Measurements from ENCODE around the gene LIMS2.

LIMS2 gene

DNA sequence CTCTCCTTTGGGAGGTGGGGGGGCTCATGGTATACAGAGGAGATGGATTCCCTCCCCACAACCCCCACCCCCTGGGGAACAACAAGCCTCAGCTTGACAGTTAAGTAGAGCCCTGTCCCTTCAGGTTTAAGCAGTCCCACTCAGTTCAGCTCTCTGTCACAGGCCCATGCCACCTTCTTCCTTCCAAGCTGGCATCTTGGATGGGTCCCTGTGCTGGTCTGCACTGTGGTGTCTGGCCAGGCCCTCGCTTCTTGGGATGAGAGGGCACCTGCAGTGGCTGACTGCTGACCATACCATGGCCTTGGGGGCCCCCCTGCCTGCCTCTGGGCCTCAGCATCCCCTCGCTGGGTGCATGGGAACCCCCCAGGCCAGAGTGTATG lies 49.8 kb downstream of the LIMS2 start:
- TF ChIP-seq CTCF (conservative IDR thresholded peaks at IDR 0.05) (no peak), ZFX (IDR thresholded peaks at IDR 0.05) (no peak)
- no peak overlapping the region for H3K27ac ChIP-seq

GRCh38 chr2:127624756-127625571 lies 50.4 kb downstream of the LIMS2 start:
- TF ChIP-seq ZFX (IDR thresholded peaks at IDR 0.05) = no peak
- no peak for TF ChIP-seq CTCF (conservative IDR thresholded peaks at IDR 0.05)
- no peak overlapping the region for H3K27ac ChIP-seq

GRCh38 chr2:127624320-127624755 lies 51.0 kb downstream of the LIMS2 start:
- no peak for TF ChIP-seq ZFX (IDR thresholded peaks at IDR 0.05)
- TF ChIP-seq CTCF (conservative IDR thresholded peaks at IDR 0.05) = no peak
- H3K27ac ChIP-seq = no peak overlapping the region

- TF ChIP-seq CTCF (conservative IDR thresholded peaks at IDR 0.05) (no peak), ZFX (IDR thresholded peaks at IDR 0.05) (no peak)
- H3K27ac ChIP-seq = no peak overlapping the region
Observed at GRCh38 chr2:127623388-127624319, 51.7 kb downstream of the LIMS2 start.

DNA sequence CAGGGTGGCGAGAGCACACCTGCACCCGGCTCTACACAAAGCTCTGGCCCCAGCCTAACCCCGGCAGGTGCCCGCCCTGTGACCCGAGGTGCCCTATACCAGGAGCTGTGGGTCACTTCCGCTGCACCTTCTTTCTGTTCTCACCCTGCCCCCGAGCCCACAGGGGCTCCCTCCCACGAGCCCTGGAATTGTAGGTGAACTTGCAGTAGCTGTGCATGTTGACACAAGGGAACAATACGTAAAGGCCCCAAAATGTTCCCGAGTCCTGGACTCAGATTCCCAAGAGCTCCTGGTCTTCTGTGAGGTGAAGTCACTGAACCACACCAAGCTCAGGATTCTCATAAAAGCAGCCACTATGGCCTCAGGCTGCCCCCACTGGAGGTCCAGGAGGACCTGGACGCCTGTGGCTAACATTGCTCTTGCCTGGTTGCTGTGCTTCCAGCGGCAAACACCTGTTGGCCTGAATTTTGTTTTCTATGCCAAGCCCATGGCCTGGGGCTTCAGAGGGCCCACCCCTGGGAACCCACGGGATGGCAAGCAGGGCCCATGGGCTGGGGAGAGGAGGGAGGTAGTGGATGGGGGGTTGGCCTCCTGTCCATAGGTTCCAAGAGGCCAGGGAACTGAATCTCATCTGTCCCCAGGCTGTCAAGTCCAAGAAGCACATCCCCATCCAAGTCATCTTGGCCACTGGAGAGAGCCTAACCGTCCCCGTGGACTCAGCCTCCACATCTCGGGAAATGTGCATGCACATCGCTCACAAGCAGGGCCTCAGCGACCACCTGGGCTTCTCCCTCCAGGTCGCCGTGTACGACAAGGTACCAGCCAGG lies 52.6 kb downstream of the LIMS2 start:
- TF ChIP-seq ZFX (IDR thresholded peaks at IDR 0.05) (no peak), CTCF (conservative IDR thresholded peaks at IDR 0.05) (no peak)

GRCh38 chr2:127621981-127622431 lies 53.3 kb downstream of the LIMS2 start:
- no peak overlapping the region for H3K27ac ChIP-seq
- TF ChIP-seq ZFX (IDR thresholded peaks at IDR 0.05) (no peak), CTCF (conservative IDR thresholded peaks at IDR 0.05) (no peak)

More for the DNA sequence above, 52.6 kb downstream of the LIMS2 start:
- no peak overlapping the region for H3K27ac ChIP-seq
